ENCODE measurements around the gene MINDY3.

- TF ChIP-seq POLR2A (IDR thresholded peaks at IDR 0.05; ENCODE audit: low read depth, low read length) (no peak), SPI1 (IDR thresholded peaks at IDR 0.05; ENCODE audit: low read depth, low read length) (no peak)
Measured at GRCh38 chr10:15792777-15793176, 67.5 kb downstream of the MINDY3 start.
